Hematopoietic multipotent progenitor cell treated with erythropoietin and hydrocortisone succinate and interleukin-3 and kit ligand, for 8 days (in vitro differentiated cells): ENCODE measurements around the gene TMUB2.
"Not testable (repeated sequence)": the region's sequence is repeated elsewhere in the genome, so short reads cannot be mapped to it uniquely, and the experiment has no call there.

Experiments
- DNase-seq: peaks from one replicate; pipeline ENCODE4 v3.0.0-alpha.2; 2015

TMUB2 gene

DNA sequence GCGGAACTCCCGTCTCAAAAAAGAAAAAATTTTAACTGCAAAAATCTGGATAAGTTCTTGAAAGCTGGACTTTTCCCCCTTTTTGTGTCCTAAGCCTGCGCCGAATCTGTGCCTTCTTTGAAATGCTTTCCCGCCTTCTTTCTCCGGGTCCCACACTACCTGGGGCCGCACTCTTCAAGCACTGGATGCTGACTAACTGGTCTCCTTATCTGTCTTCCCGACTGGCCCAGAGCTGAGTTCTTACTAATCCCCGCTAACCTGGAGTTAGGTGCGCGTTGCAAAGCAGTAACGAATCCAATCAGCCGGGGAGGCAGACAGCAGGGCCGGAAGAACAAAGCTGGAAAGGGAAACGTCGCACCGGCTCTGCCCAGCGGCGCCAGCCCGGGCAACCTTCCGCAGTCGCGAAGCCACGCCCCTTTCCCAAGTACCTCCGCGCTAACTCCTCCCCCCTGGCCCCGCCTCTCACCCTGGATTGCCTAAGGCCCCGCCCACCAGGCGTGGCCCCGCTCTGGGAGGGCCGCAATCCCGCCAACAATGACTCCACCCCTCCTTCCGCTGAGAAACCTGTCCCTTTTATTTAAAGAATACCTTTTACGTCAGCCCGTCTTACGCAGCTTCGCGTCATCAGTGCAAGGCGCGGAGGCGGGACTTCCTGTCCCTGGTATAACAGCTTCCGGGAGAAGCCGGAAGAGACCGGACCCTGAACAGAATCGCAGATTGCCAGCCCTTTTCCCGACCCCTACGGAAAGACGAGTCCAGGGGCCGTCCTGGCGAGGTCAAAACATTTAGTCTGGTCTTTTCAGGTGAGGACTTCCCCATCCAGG is at the start of gene TMUB2:
Gene TMUB2 (plus strand): TSS at position 666 of the 824 bp plus-strand sequence. CDS start 737 bp downstream, outside the sequence.
- DNase-seq = peak; percentile 99

GRCh38 chr17:44137891-44138709 is 48.7 kb upstream of the TMUB2 start:
- DNase-seq = peak; percentile 53

DNA sequence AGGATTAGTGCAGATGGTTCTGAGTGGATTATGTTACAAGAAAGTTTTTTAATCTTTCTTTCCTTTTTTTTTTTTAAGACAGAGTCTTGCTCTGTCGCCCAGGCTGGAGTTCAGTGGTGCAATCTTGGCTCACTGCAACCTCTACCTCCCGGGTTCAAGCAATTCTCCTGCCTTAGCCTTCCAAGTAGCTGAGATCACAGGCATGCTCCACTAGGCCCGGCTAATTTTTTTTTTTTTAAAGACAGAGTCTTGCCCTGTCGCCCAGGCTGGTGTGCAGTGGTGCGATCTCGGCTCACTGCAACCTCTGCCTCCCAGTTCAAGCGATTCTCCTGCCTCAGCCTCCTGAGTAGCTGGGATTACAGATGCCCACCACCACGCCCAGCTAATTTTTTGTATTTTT is 42.9 kb upstream of the TMUB2 start:
- not testable (repeated sequence) for DNase-seq

DNA sequence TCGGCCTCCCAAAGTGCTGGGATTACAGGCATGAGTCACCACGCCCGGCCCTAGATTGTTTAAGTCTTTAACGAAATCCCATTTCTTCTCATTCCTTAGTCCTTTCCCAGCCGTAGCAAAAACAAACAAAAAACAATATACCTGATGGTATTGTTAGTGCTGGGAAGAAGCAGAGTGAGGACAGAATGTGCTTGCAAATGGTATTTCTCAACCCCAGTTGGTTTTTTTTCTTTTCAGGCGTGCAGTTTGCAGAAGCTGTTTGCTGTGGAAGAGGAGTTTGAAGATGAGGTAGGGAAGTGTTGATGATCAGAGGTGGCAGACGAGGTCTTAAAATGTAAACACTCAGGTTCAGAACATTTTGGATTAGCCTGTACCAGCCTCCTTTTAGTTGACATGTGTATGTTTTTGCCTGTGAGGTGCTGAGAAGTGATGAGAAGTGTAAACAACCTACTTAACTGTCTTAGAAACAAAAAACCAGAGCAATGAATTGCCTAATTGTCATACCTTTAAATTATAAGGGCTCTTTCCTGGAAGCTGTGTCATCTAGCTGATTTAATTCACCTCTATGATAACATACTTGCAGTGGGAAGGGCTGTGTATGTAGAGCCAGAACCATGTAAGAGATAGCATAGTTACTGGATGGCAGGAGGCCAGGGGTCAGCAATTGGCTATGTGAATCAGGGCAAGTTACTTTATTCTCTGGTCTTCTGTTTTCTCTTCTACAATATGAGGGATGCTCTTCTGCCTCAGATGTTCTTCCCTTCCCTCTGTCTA is 41.6 kb upstream of the TMUB2 start:
- DNase-seq = no peak

DNA sequence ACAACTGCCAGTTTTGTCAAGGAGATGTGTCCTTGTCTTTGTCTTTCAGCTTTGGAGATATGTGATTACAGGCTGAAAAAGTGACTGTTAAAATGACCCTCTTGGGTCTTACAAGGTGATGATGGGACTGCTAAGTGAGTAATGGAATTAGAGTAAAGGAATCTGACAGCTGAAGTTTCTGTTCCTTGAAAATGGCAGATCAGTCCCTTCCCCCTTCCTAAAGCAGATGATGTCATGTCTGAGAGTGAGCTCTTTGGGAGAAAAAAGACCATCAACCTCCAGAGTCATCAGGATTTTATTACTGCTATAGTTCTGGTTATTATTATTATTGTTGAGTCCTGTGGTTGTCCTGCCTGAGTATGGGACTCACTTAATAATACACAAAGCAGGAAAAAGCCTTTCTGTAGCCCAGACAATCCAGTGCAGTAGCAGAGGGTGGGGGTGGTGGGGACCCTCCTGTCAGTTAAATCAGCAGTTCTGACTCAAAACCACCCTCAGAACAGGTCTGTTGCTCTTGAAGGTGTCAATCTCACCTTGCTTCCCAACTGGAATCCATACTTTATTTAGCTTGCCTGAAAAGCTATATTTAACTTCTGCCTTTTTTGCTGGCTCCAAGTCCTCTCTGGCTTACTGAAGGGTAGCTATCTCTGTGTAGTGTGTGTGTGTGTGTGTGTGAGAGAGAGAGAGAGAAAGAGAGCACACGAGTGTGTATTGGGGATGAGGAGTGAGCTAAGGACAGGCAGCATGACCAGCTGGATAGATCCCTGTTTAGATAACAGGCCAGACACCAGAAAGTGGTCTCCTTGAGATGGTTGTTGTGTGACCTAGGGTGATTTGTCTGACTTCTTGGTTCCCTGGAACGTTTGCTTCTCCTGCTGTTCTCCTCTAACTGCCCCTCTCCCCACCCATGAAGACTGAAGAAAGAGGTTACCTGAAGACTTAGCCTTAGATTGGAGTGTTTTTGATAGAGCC is 40.1 kb upstream of the TMUB2 start:
- no peak for DNase-seq

- no peak for DNase-seq
Measured at GRCh38 chr17:44147812-44148211, 39.0 kb upstream of the TMUB2 start.

- DNase-seq = not testable (repeated sequence)
Measured at GRCh38 chr17:44149066-44149465, 37.7 kb upstream of the TMUB2 start.

DNA sequence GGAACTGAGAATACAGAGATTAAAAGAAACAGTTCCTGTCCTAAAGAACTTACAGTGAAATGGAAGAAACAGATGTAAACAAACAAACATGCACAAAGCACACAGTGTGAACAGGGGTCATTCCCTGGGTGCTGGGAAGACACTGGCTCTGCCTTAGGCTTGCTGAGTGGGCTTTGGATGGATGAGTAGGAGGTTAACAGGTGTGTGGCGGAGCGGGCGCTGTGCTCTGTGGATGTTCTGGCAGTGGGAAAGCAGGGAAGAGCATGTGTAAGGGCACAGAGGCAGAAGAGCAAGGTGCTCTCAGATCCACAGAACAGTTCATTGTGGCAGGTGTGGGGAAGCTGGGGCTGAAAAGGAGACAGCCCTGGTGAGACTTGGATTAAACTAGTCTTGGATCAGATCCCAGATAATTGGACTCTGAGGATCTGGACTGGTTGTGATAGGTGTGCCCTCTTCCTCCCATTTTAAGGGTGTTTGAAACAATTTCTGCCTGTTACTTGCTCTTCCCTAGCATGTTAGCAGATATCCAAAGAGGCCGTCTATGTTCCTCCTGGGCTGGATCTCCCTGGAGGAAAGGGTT is 36.9 kb upstream of the TMUB2 start:
- no peak for DNase-seq

DNA sequence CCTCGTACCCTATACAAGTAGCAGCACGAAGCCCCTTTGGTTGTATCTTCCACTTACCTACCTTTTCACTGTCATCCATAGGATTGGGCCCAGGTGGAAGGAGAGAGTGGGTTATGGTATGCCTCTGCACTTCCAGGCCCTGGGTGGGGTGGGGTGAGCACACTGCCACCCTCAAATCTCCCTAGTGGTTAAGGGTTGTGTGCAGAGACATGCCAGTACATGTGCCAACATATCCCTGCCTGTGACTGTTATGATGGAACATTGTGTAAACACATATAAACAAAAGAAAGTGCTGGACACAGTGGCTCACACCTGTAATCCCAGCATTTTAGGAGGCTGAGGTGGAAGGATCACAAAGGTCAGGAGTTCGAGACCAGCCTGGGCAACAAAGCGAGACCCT is 33.9 kb upstream of the TMUB2 start:
- no peak for DNase-seq

DNA sequence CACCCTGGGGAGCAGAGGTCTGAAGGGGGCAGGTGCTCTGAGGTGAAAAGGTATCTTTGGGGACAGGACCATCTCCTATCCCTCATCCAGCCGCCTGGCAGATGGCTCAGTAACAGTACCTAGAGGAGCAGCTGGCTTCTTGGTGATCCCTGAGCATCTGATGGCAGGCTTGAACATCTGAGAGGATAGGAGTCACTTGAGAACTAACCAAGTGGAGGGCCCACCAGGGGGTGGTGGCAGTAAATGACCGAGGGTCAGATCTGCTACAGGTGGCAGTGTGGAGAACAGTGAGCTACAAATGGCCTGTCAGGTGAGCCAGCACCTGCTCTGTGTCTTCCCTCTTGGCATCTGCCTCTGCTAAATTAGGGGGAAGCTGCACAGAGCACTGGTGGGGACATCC is 31.3 kb upstream of the TMUB2 start:
- DNase-seq = no peak

GRCh38 chr17:44159519-44160210 is 27.1 kb upstream of the TMUB2 start:
- DNase-seq = peak; percentile 90

DNA sequence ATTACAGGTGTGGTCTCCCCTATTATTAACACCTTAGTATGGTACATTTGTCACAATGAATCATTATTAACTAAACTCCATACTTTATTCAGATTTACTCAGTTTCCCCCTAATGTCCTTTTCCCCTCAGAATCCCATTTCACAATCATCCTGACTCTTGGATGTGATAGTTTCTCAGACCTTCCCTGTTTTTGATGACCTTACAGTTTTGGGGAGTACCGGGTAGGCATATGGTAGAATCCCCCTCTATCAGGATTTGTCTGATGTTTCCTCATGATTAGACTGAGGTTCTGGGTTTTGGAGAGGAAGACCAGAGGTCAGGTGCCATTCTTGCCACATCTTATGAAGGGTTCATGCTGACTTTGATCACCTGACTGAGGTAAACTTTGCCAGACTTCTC is 22.3 kb upstream of the TMUB2 start:
- DNase-seq = no peak

- DNase-seq = no peak
Measured at GRCh38 chr17:44167181-44167861, 19.5 kb upstream of the TMUB2 start.

GRCh38 chr17:44170135-44170498 is 16.7 kb upstream of the TMUB2 start:
- DNase-seq = no peak

GRCh38 chr17:44170499-44171201 is 16.1 kb upstream of the TMUB2 start, which contains the start of gene ASB16:
Gene ASB16, plus strand, starts transcription at chr17:44170704. Its CDS starts 86 bp downstream, at chr17:44170790.
- DNase-seq = no peak

DNA sequence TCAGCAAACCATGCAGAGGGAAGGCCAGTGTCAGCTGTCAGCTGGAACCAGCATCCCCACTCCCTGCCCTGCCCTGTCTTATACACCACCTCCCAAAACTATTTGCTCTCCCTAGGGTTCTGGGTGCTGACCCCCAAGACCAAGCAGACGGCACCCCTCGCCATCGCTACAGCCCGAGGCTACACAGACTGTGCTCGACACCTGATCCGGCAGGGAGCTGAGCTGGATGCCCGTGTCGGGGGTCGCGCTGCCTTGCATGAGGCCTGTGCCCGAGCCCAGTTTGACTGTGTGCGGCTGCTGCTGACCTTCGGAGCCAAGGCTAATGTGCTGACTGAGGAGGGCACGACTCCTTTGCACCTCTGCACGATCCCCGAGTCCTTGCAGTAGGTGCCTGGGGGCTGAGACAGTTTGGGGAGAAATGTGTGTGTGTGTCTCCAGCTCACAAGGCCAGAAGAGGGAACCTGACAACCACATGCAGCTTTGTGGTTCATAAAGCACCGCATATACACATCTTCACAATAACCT is 14.8 kb upstream of the TMUB2 start:
- no peak for DNase-seq

- DNase-seq = no peak
Measured at GRCh38 chr17:44174427-44174826, 12.3 kb upstream of the TMUB2 start.

DNA sequence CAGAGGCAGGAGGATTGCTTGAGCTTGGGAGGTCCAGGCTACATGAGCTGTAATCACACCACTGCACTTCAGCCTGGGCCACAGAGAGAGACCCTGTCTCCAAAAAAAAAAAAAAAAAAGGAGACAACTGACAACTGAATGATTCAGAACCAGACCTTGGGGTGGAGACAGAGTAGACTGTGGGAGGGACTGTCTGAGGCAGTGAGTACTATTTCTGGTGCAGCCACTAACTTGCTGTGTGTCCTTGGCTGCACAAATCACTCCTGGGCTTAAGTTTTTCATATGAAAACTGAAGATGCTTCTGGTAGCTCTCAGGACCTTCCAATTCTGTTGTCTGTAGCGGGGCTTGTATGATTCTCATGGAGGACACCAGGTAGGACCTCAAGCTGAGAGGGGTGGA is 10.5 kb upstream of the TMUB2 start:
- no peak for DNase-seq
